Left renal cortex interstitium (tissue), 4 donors: ENCODE results near the gene RIIAD1. TPM values are rescaled to one million over a fixed set of nuclear protein-coding genes. Genes with fewer than 3 reads are reported as not detected.
"Not testable (repeated sequence)": the region's sequence is repeated elsewhere in the genome, so short reads cannot be mapped to it uniquely, and the experiment has no call there.

ENCODE experiments used
- DNase-seq, 4 donors: peaks; one replicate each; pipeline ENCODE4 v3.0.0-alpha.2; 2013; ENCODE audit warnings: low read depth in 4 of 4, low spot score in 2 of 4, missing footprints in 1 of 4
- polyA plus RNA-seq, 4 donors: library from polyadenylated mRNA; unstranded; fragments of 120-200 nt; gene quantifications; one replicate each; pipeline ENCODE4 v1.2.1, GENCODE V29; 2013; ENCODE audit not compliant: insufficient read length in 4 of 4

The RIIAD1 gene
- polyA plus RNA-seq: under 1 TPM in 1 of 4 donors, not detected in 3; 0.38 TPM

GRCh38 chr1:151720974-151721787, at the start of gene RIIAD1:
RIIAD1 (plus strand) TSS chr1:151721522; CDS start chr1:151721537, 15 bp downstream.
- no peak for DNase-seq

GRCh38 chr1:151673407-151673806, 47.9 kb upstream of the RIIAD1 start:
- no peak for DNase-seq

GRCh38 chr1:151680391-151680790, 40.9 kb upstream of the RIIAD1 start:
- DNase-seq: no peak

GRCh38 chr1:151680826-151681225, 40.5 kb upstream of the RIIAD1 start:
- no peak for DNase-seq

GRCh38 chr1:151681923-151682322, 39.4 kb upstream of the RIIAD1 start:
- no peak for DNase-seq

- not testable (repeated sequence) for DNase-seq
Measured at GRCh38 chr1:151682901-151683300, 38.4 kb upstream of the RIIAD1 start.

- no peak for DNase-seq
Measured at GRCh38 chr1:151684128-151684527, 37.2 kb upstream of the RIIAD1 start.

GRCh38 chr1:151686561-151686960, 34.8 kb upstream of the RIIAD1 start:
- DNase-seq: no peak

- no peak for DNase-seq
Measured at GRCh38 chr1:151689494-151689893, 31.8 kb upstream of the RIIAD1 start.

GRCh38 chr1:151692226-151692625, 29.1 kb upstream of the RIIAD1 start:
- no peak for DNase-seq

GRCh38 chr1:151693057-151693651, 28.2 kb upstream of the RIIAD1 start:
- no peak for DNase-seq

- no peak for DNase-seq
Measured at GRCh38 chr1:151701515-151701914, 19.8 kb upstream of the RIIAD1 start.

GRCh38 chr1:151702936-151703335, 18.4 kb upstream of the RIIAD1 start:
- DNase-seq: no peak

GRCh38 chr1:151703813-151704212, 17.5 kb upstream of the RIIAD1 start:
- DNase-seq: no peak

GRCh38 chr1:151704246-151704645, 17.1 kb upstream of the RIIAD1 start:
- no peak for DNase-seq

- DNase-seq: no peak
Measured at GRCh38 chr1:151705146-151705545, 16.2 kb upstream of the RIIAD1 start.

- DNase-seq: no peak
Measured at GRCh38 chr1:151705753-151706463, 15.4 kb upstream of the RIIAD1 start.

GRCh38 chr1:151706464-151707415, 14.6 kb upstream of the RIIAD1 start:
- DNase-seq: no peak

- no peak for DNase-seq
Measured at GRCh38 chr1:151707541-151708065, 13.7 kb upstream of the RIIAD1 start.

- DNase-seq: no peak
Measured at GRCh38 chr1:151708891-151709290, 12.4 kb upstream of the RIIAD1 start.
